Adipose tissue (tissue), 3 donors: ENCODE results near the gene ALDH2. TPM values are rescaled to one million over a fixed set of nuclear protein-coding genes. Genes with fewer than 3 reads are reported as not detected.

ENCODE experiments used
- H3K27ac ChIP-seq: one replicate; pipeline ENCODE4 v1.5.1; 2013; ENCODE audit warnings: low read depth, low read length
- WGBS, 3 donors: extraction: QIAGEN DNeasy Blood & Tissue Kit; methylation state at CpG; one replicate each; pipeline ENCODE4 v1.1.7; 2013; 5-methylcytosine and 5-hydroxymethylcytosine counted together
- polyA plus RNA-seq, 3 donors: library from polyadenylated mRNA; stranded (reverse); fragments of 200-250 nt; gene quantifications; one replicate each; pipeline ENCODE4 v1.2.3, GENCODE V29; 2013
- donor health status: healthy with polysubstance abuse.
- donor health status: Bipolar disorder and iron deficiency.
- donor health status: healthy.

The ALDH2 gene
- polyA plus RNA-seq, 3 donors: 69.4 to 600 (median 203) TPM

DNA sequence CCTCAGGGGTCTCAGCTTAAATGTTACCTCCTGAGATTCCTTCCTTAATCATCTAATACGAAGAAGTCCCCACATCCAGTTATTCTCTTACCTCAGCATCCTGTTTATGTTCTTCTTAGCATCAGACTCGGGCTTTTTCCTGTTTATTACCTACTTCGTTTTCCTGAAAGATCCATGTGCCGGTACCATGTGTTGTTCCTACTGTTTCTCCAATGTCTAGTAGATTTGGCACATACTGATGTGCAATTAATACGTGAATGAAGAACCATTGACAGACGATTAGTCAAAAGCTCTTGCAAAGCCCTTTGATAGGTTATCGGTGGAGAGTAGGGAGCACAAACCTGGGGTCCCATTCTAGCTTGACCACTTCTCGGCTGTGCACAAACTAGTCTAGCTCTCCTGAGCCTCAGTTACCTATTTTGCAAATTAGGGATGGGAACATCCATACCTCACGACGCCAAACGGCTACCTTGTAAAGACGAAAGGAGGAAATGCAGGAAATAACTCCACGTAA is 74.6 kb downstream of the ALDH2 start:
- H3K27ac ChIP-seq: no peak overlapping the region
- WGBS, 3 donors: 0% methylated on average over 13 of the region's 13 CpGs

DNA sequence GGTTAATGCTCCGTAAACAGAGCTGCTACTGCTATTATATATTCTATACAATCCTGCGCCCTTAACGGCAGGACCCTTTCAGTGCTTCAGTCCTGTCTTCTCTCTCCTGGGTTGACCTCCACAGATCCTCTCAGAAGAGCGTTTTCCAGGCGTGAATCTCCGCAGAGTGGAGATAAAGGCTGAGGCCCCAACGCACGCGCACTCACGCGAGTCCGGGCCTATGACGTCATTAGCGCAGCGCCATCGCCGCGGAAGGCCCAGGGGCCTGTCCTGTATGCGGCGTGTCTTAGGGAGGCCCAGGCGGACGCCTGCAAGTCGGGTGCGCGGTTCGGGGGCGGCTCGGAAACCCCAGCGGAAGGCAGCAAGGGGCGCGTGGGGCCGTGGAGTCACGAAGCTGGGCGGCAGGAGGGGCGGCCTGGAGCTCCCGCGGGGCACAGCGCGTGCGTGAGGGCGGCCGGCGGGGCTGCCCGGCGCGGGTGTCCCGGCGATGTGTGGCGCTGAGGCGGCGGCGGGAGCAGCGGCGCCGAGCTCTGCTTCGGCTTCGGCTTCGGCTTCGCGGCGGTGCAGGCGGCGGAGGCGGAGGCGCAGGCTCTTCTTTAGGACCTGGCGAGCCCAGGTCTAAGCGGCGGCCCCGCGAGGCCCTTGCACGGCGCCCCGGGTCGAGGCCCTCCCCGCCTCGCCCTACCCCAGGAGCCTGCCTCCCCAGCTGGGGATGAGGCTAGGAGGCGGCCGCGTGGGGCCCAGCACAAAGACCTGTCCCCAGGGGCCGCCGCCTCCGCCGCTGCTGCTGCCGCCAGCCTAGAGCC is 75.2 kb downstream of the ALDH2 start, which contains the start of gene MAPKAPK5:
Gene MAPKAPK5, plus strand, starts transcription at position 479 of the 806 bp plus-strand sequence. CDS start 506 bp downstream, outside the sequence.
- H3K27ac ChIP-seq: peak within 1 kb of the TSS; percentile 89
- 0 to 1% (median 0%) methylated on average over 70 to 84 of the region's 84 CpGs for WGBS, 3 donors

DNA sequence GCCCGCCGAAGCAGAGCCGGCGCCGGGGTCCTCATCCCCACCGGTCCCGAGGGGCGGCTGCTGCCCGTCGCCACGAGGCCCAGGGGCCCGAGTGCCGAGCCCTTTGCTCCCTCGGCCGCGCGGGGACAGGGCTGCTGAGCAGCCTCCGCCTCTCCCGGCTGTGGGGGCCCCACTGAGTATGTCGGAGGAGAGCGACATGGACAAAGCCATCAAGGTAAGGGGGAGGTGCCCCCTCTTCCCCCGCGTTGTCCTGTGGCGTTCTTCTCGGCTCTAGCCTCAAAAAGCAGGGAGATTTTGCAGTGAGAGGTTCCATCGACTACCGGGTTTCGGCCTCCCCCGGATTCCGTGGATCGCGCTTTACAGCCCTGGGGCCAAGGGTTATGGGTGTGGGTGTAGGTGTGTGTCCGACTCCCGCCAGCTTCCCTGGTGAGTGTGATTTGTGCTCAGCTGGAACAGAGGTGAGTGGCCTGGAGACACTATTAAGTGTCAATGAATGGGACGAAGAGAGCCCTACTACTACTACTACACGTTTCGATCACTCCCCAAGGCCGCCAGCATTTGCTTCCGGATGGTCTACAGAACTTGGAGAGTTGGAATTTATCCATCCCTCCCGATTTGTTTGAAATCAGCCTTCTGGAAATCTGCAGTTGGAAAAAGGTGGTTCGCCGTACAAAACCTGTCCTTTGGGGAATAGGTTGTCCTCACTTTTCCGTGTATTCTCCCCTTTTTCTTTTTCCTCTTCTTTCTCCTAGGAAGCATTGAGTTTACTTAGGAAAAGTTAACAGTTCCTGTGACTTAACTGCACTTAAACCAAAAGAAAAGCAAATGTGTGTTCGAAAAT is 76.0 kb downstream of the ALDH2 start:
- H3K27ac ChIP-seq: peak overlapping the region; percentile 38
- WGBS, 3 donors: 2 to 3% (median 3%) methylated on average over 44 of the region's 44 CpGs

DNA sequence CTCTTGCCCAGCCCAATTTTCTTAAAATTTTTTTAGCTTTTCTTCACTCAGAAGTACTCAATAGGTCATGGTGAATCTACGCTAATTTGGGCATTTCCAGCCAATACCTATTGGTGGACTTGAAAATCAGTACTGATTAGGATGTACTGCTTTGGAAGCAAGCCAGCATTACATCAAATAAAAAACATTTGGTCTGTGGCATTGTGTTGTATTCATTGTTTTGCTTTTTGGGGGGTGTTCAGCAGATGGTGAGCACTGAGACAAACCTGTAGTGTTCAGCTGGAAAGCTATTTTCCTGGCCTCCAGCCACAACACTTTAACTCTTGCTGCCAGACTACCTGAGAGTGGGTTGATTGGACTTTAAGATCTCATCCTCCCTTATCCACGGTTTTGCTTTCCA is 79.3 kb downstream of the ALDH2 start:
- WGBS, 3 donors: 69 to 77% (median 76%) methylated on average over 2 of the region's 2 CpGs
- no peak overlapping the region for H3K27ac ChIP-seq

DNA sequence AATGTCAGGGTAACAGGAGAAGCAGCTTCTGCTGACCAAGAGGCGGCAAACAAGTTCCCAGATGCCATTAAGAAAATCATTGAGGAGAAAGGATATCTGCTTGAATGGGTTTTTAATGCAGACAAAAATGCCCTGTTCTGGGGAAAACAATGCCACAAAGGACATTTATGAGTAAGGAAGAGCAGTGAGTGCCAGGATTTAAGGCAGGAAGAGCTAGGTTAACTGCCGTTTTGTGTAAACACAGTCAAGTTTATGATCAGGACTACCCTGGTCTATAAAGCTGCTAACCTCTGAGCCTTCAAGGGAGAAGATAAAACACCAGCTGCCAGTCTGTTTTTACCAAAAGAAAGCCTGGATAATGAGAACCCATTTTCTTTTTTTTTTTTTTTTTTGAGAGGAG is 83.8 kb downstream of the ALDH2 start:
- no peak overlapping the region for H3K27ac ChIP-seq
- 88 to 94% (median 93%) methylated on average over 2 of the region's 2 CpGs for WGBS, 3 donors

DNA sequence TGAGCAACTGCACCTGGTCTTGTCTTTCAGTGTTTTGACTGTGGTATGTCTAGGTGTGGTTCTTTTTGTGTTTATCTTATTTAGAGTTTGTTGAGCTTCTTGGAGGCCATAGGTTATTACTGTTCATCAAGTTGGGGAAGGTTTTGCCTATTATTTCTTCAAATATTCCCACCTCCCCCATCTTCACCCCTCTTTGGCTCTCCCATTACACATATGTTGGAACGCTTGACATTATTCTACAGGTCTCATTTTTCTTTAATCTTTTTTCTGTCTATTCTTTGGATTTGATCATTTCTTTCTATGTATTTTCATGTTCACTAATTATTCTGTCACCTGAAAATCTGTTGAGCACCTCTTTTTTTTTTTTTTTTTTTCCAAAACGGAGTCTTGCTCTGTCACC is 91.5 kb downstream of the ALDH2 start:
- WGBS, 3 donors: 94 to 100% (median 98%) methylated on average over 2 of the region's 2 CpGs

DNA sequence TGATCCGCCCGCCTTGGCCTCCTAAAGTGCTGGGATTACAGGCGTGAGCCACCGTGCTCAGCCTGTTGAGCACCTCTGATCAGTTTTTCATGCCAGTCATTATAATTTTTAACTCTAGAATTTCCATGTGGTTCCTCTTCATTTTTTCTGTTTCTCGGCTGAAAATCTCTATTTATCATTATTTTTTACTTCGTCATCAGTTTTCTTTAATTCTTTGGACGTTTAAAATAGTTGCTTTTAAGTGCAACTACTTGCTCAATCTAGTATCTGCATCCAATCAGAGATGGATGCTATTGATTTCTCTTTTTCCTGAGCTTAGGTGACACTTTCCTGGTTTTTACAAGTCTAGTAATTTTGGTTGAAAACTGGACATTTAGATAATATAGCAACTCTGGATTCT is 92.0 kb downstream of the ALDH2 start:
- WGBS, 3 donors: 95 to 96% (median 95%) methylated on average over 7 of the region's 7 CpGs
- H3K27ac ChIP-seq: no peak overlapping the region

More for the DNA sequence above, 91.5 kb downstream of the ALDH2 start:
- H3K27ac ChIP-seq: no peak overlapping the region

DNA sequence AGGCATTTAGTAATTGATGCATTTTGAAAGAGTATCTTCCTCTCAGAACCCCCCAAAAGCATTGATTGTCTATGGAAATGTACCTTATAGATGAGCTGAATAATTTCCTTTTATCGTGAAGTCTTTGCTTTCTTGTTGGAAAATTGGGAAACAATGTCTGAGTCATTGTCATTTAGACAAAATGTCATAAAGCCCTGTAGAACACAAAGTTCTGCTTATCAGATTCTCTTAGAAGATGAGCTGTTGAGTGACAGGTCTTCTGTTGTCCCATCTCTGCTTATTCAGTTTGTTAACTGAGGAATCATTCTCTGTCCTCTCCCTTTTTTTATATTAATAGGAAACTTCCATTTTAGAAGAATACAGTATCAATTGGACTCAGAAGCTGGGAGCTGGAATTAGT is 98.2 kb downstream of the ALDH2 start:
- 88 to 100% (median 90%) methylated on average over 1 of the region's 1 CpG for WGBS, 3 donors
- no peak overlapping the region for H3K27ac ChIP-seq

Other genes with a start within 250 kb of the ALDH2 start
- 10 to 100 TPM; 10.6 to 24.7 (median 19.9) TPM for gene ATXN2, start 167.6 kb upstream of the ALDH2 start, polyA plus RNA-seq
- gene BRAP, start 81.0 kb upstream of the ALDH2 start, polyA plus RNA-seq: 1 to 10 TPM; 4.5 to 7.9 (median 7.4) TPM
- gene ACAD10, start 80.9 kb upstream of the ALDH2 start, polyA plus RNA-seq: 10 to 100 TPM; 10.6 to 15.1 (median 10.6) TPM
- gene MAPKAPK5, start 75.3 kb downstream of the ALDH2 start, polyA plus RNA-seq: 10 to 100 TPM; 10.9 to 23.9 (median 15.5) TPM
- 1 to 10 TPM; 5.1 to 6.1 (median 5.5) TPM for gene TMEM116, start 246.2 kb downstream of the ALDH2 start, polyA plus RNA-seq
- gene ERP29, start 246.5 kb downstream of the ALDH2 start, polyA plus RNA-seq: 10 to 100 TPM; 72.0 to 96.6 (median 76.8) TPM